Loucy (cell line): ENCODE data around the gene OR2D2.

ENCODE experiments used
- H2AFZ ChIP-seq: fragments of 200-600 bp; sonication (generic); 2 replicates; pipeline ENCODE4 v1.6.0; 2016; ENCODE audit warnings: antibody characterized with exemption, mild to moderate bottlenecking, low read length, moderate library complexity
- H3F3A ChIP-seq: fragments of 200-600 bp; 2 replicates; pipeline ENCODE4 v1.6.0; 2016; ENCODE audit warnings: antibody characterized with exemption, low read depth, mild to moderate bottlenecking
- H3K27me3 ChIP-seq: fragments of 200-600 bp; sonication (generic); 2 replicates; pipeline ENCODE4 v1.6.1; 2014; ENCODE audit warnings: low read length, mild to moderate bottlenecking; ENCODE audit not compliant: insufficient read depth, poor library complexity, severe bottlenecking
- H3K36me3 ChIP-seq: fragments of 200-600 bp; sonication (generic); 2 replicates; pipeline ENCODE4 v1.6.1; 2016; ENCODE audit warnings: low read length; ENCODE audit not compliant: insufficient read depth
- H3K4me1 ChIP-seq: fragments of 200-600 bp; sonication (generic); 2 replicates; pipeline ENCODE4 v1.5.1; 2014; ENCODE audit warnings: low read length, mild to moderate bottlenecking; ENCODE audit not compliant: insufficient read depth, poor library complexity, severe bottlenecking
- H3K4me2 ChIP-seq: fragments of 200-600 bp; sonication (generic); 2 replicates; pipeline ENCODE4 v1.6.0; 2014; ENCODE audit warnings: antibody characterized with exemption, low read length, low read depth, mild to moderate bottlenecking; ENCODE audit not compliant: poor library complexity, severe bottlenecking
- H3K4me3 ChIP-seq: fragments of 200-600 bp; sonication (generic); 2 replicates; pipeline ENCODE4 v1.5.1; 2014; ENCODE audit warnings: low read length, mild to moderate bottlenecking, mixed read lengths; ENCODE audit not compliant: poor library complexity, severe bottlenecking
- H3K79me2 ChIP-seq: fragments of 200-600 bp; sonication (generic); 2 replicates; pipeline ENCODE4 v1.6.1; 2014; ENCODE audit warnings: low read length; ENCODE audit not compliant: insufficient read depth
- H3K9ac ChIP-seq: fragments of 200-600 bp; sonication (generic); 2 replicates; pipeline ENCODE4 v1.6.0; 2014; ENCODE audit warnings: mild to moderate bottlenecking, low read depth, low read length, moderate library complexity; ENCODE audit not compliant: poor library complexity, severe bottlenecking
- H3K9me2 ChIP-seq: fragments of 200-600 bp; sonication (generic); replicated peaks from 2 replicates; pipeline ENCODE4 v1.6.1; 2016; ENCODE audit warnings: low read depth, low read length, mixed read lengths
- H3K9me3 ChIP-seq: fragments of 200-600 bp; sonication (generic); 2 replicates; pipeline ENCODE4 v1.6.1; 2014; ENCODE audit warnings: mild to moderate bottlenecking, antibody characterized with exemption, low read length, low read depth; ENCODE audit not compliant: insufficient read depth
- H4K20me1 ChIP-seq: fragments of 200-600 bp; sonication (generic); 2 replicates; pipeline ENCODE4 v1.6.0; 2014; ENCODE audit warnings: antibody characterized with exemption, low read length, mild to moderate bottlenecking; ENCODE audit not compliant: insufficient read depth, poor library complexity, severe bottlenecking
- EZH2phosphoT487 ChIP-seq: fragments of 200-600 bp; IDR thresholded peaks from 2 replicates; pipeline ENCODE4 v1.6.1; 2018; ENCODE audit warnings: antibody characterized with exemption, mild to moderate bottlenecking, moderate library complexity, borderline replicate concordance
- TF ChIP-seq, protein P1 (sequence below): fragments of 200-600 bp; sonication (generic); conservative IDR thresholded peaks from 2 replicates; pipeline ENCODE4 v1.5.1; 2014; ENCODE audit warnings: mild to moderate bottlenecking, antibody characterized with exemption, low read length

The OR2D2 gene

DNA sequence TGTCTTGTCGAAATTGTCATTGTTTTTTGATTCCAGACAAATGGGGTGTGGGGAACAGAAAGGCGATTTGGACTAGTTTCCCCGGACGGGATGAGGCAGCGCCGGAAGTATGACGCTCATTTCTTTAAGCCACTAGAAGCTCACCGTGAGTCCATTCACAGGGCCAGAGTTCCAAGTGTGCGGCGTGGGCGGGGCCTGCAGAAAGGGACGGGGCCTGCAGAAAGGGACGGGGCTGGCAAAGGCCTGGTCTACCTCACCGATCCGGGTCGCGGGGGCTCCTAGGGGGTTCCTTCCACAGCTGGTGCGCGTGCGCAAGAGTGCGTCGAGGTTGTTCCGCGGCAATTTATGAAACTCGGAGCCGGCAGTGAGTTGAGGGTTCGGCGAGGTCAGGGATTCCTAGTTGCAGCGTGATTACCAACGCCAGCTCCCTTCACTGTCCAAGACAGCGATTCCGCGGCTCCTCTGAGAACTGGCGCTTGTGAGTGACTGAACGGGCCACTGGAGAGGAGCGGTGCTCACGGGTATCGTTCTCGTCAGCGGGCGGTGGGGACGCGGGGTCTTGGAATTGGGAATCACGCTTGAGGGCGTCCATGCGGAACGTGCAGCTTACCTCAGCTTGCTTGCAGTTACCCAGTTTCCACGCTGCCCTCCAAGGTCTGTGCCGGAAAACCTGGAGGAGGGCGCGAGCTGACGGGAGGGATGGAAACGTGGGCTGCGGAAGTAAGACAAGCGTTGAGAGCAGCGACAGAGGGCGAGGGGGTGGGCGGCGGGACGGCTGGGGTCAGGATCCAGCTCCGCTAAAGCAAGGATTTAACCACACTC, 34.1 kb upstream of the OR2D2 start, which contains the start of gene ZNF215:
Gene ZNF215 (plus strand): TSS at position 219 of the 822 bp plus-strand sequence. CDS start 5,847 bp downstream, outside the sequence.
- Histone ChIP-seq H3F3A (no peaks in the 10 kb centered on the region), H4K20me1 (no peaks in the 10 kb centered on the region), H3K36me3 (no peaks in the 10 kb centered on the region), H3K4me2 (peak within 1 kb of the TSS; percentile 68), H3K9ac (peak within 1 kb of the TSS; percentile 80), H3K9me2 (no peaks in the 10 kb centered on the region), H3K4me3 (peak within 1 kb of the TSS; percentile 86), H3K9me3 (no peaks in the 10 kb centered on the region), H3K79me2 (peaks cover 37% of the 10 kb centered on the region), H2AFZ (peak within 1 kb of the TSS; percentile 96), H3K4me1 (peaks cover 17% of the 10 kb centered on the region), H3K27me3 (no peaks in the 10 kb centered on the region)
- TF ChIP-seq, protein P1, sequence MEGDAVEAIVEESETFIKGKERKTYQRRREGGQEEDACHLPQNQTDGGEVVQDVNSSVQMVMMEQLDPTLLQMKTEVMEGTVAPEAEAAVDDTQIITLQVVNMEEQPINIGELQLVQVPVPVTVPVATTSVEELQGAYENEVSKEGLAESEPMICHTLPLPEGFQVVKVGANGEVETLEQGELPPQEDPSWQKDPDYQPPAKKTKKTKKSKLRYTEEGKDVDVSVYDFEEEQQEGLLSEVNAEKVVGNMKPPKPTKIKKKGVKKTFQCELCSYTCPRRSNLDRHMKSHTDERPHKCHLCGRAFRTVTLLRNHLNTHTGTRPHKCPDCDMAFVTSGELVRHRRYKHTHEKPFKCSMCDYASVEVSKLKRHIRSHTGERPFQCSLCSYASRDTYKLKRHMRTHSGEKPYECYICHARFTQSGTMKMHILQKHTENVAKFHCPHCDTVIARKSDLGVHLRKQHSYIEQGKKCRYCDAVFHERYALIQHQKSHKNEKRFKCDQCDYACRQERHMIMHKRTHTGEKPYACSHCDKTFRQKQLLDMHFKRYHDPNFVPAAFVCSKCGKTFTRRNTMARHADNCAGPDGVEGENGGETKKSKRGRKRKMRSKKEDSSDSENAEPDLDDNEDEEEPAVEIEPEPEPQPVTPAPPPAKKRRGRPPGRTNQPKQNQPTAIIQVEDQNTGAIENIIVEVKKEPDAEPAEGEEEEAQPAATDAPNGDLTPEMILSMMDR: no peak
- TF ChIP-seq EZH2phosphoT487: no peak

DNA sequence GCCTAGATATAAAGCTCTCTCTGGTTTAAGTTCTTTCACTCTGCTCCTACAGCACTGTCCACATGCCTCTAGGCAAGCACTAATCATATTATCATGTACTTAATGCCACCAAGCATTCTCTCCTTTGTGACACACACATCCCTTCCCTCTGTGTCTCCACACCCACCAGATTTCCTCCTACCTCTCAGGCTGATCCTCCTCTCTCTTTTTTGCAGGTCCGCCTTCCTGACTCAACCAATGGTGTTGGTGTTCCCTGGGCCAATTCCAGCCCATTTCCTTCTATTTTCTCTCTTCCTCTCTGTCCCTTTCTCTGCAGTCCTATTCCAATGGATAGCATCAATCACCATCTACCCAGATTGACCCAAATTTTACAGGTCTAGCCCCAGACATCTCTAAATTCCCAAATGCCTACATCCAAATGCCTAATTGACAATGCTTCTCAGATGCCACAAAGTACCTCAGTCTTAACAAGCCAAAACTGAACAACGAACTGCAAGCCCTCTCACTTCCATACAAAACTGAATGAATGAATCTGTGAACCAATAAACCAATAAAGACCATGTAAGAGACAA, 33.4 kb upstream of the OR2D2 start:
- H3K9ac ChIP-seq: peak overlapping the region; percentile 80
- TF ChIP-seq, protein P1: no peak
- no peak for TF ChIP-seq EZH2phosphoT487
- no peaks in the 10 kb centered on the region for H3K9me2 ChIP-seq
- H2AFZ ChIP-seq: peak overlapping the region; percentile 96
- H3K9me3 ChIP-seq: no peaks in the 10 kb centered on the region
- H3K4me1 ChIP-seq: peaks cover 11% of the 10 kb centered on the region
- peak overlapping the region; percentile 68 for H3K4me2 ChIP-seq
- no peaks in the 10 kb centered on the region for H3K27me3 ChIP-seq
- peak overlapping the region; percentile 86 for H3K4me3 ChIP-seq
- H4K20me1 ChIP-seq: no peaks in the 10 kb centered on the region
- H3K79me2 ChIP-seq: peaks cover 31% of the 10 kb centered on the region
- H3F3A ChIP-seq: no peaks in the 10 kb centered on the region
- H3K36me3 ChIP-seq: no peaks in the 10 kb centered on the region

GRCh38 chr11:6925007-6925577, 32.8 kb upstream of the OR2D2 start:
- Histone ChIP-seq H3K27me3 (no peaks in the 10 kb centered on the region), H4K20me1 (no peaks in the 10 kb centered on the region), H3K79me2 (peaks cover 27% of the 10 kb centered on the region; the same call in 1 of the 2 replicates), H3K9me3 (no peaks in the 10 kb centered on the region), H3K9me2 (no peaks in the 10 kb centered on the region), H3K9ac (no peak overlapping the region), H3K4me1 (peaks cover 6% of the 10 kb centered on the region), H3K4me2 (peak overlapping the region; percentile 68), H3F3A (no peaks in the 10 kb centered on the region), H3K36me3 (no peaks in the 10 kb centered on the region), H2AFZ (peak overlapping the region; percentile 96; the same call in 1 of the 2 replicates), H3K4me3 (no peak overlapping the region)
- no peak for TF ChIP-seq EZH2phosphoT487
- TF ChIP-seq, protein P1: no peak
